ENCODE data around the gene TGFB3. TPM values are rescaled to one million over a fixed set of nuclear protein-coding genes. Genes with fewer than 3 reads are reported as not detected.
"Not testable (repeated sequence)": the region's sequence is repeated elsewhere in the genome, so short reads cannot be mapped to it uniquely, and the experiment has no call there.

TGFB3 gene
- total RNA-seq, 6 experiments from 2014 or later = 4.3 to 60.1 (median 6.5) TPM

GRCh38 chr14:76019676-76020075, 37.9 kb upstream of the TGFB3 start:
- no peak overlapping the region for H3K27ac ChIP-seq
- H3K4me3 ChIP-seq = no peak overlapping the region
- H3K27me3 ChIP-seq = no peaks in the 10 kb centered on the region
- TF ChIP-seq CTCF (IDR thresholded peaks at IDR 0.05) (no peak), POLR2A (IDR thresholded peaks at IDR 0.05) (no peak)
- ATAC-seq (peak in 1 of 4 donors; percentile 45), DNase-seq (no peak)
- no peaks in the 10 kb centered on the region for H3K9me3 ChIP-seq
- intact Hi-C loops (cut with DNase I) = no loop called here
- 66% methylated on average over 2 of the region's 2 CpGs for WGBS (ENCODE audit: insufficient coverage, low coverage, low lambda C conversion rate, missing lambda C conversion rate)
- peaks cover 0 to 16% (median 0%) of the 10 kb centered on the region in 4 donors for H3K36me3 ChIP-seq
- no peaks in the 10 kb centered on the region for H3K4me1 ChIP-seq

GRCh38 chr14:76015668-76016067, 33.9 kb upstream of the TGFB3 start:
- 70% methylated on average over 1 of the region's 1 CpG for WGBS (ENCODE audit: insufficient coverage, low coverage, low lambda C conversion rate, missing lambda C conversion rate)
- H3K27ac ChIP-seq = no peak overlapping the region
- intact Hi-C loops (cut with DNase I) = no loop called here
- TF ChIP-seq POLR2A (IDR thresholded peaks at IDR 0.05) = no peak
- TF ChIP-seq CTCF (IDR thresholded peaks at IDR 0.05) = no peak
- peaks cover 0 to 14% (median 7%) of the 10 kb centered on the region in 4 donors for H3K4me1 ChIP-seq
- H3K27me3 ChIP-seq = no peaks in the 10 kb centered on the region
- peaks cover 0 to 2% (median 0%) of the 10 kb centered on the region in 4 donors for H3K36me3 ChIP-seq
- DNase-seq = no peak
- no peak overlapping the region for H3K4me3 ChIP-seq
- H3K9me3 ChIP-seq = no peaks in the 10 kb centered on the region
- ATAC-seq = no peak

GRCh38 chr14:76015191-76015590, 33.4 kb upstream of the TGFB3 start:
- ATAC-seq (no peak), DNase-seq (no peak)
- no peak overlapping the region for H3K4me3 ChIP-seq
- no peak for TF ChIP-seq POLR2A (IDR thresholded peaks at IDR 0.05)
- TF ChIP-seq CTCF (IDR thresholded peaks at IDR 0.05) = no peak
- H3K27ac ChIP-seq = no peak overlapping the region
- H3K27me3 ChIP-seq = no peaks in the 10 kb centered on the region
- H3K36me3 ChIP-seq = peaks cover 0 to 2% (median 0%) of the 10 kb centered on the region in 4 donors
- H3K4me1 ChIP-seq = peaks cover 0 to 14% (median 7%) of the 10 kb centered on the region in 4 donors
- WGBS (ENCODE audit: insufficient coverage, low coverage, low lambda C conversion rate, missing lambda C conversion rate) = 100% methylated on average over 1 of the region's 1 CpG
- intact Hi-C loops (cut with DNase I) = no loop called here
- H3K9me3 ChIP-seq = no peaks in the 10 kb centered on the region

GRCh38 chr14:76012354-76012753, 30.6 kb upstream of the TGFB3 start:
- Histone ChIP-seq H3K27ac (peak overlapping the region in 2 of 3 donors; percentile 5 to 20), H3K9me3 (no peaks in the 10 kb centered on the region), H3K4me1 (peaks cover 0 to 14% (median 7%) of the 10 kb centered on the region in 4 donors), H3K27me3 (no peaks in the 10 kb centered on the region), H3K4me3 (no peak overlapping the region), H3K36me3 (peaks cover 0 to 2% (median 0%) of the 10 kb centered on the region in 4 donors)
- DNase-seq = no peak
- ATAC-seq = peak; percentile 26 to 63 (median 42)
- TF ChIP-seq POLR2A (IDR thresholded peaks at IDR 0.05) (no peak), CTCF (IDR thresholded peaks at IDR 0.05) (no peak)
- intact Hi-C loops (cut with DNase I) = no loop called here
- WGBS (ENCODE audit: insufficient coverage, low coverage, low lambda C conversion rate, missing lambda C conversion rate) = 82% methylated on average over 9 of the region's 9 CpGs

GRCh38 chr14:76011930-76012329, 30.1 kb upstream of the TGFB3 start:
- DNase-seq (no peak), ATAC-seq (peak in 3 of 4 donors; percentile 51 to 63 (median 61))
- Histone ChIP-seq H3K27ac (no peak overlapping the region), H3K4me3 (no peak overlapping the region), H3K36me3 (peaks cover 0 to 2% (median 0%) of the 10 kb centered on the region in 4 donors), H3K9me3 (no peaks in the 10 kb centered on the region), H3K4me1 (peaks cover 0 to 14% (median 7%) of the 10 kb centered on the region in 4 donors), H3K27me3 (no peaks in the 10 kb centered on the region)
- TF ChIP-seq CTCF (IDR thresholded peaks at IDR 0.05) (no peak), POLR2A (IDR thresholded peaks at IDR 0.05) (no peak)
- intact Hi-C loops (cut with DNase I) = no loop called here

- DNase-seq; H3K27me3 ChIP-seq; intact Hi-C loops (cut with DNase I); ATAC-seq; H3K4me3 ChIP-seq; H3K36me3 ChIP-seq; H3K27ac ChIP-seq; H3K9me3 ChIP-seq: not testable (repeated sequence)
- peaks cover 0 to 14% (median 7%) of the 10 kb centered on the region in 4 donors for H3K4me1 ChIP-seq
- 90% methylated on average over 3 of the region's 3 CpGs for WGBS (ENCODE audit: insufficient coverage, low coverage, low lambda C conversion rate, missing lambda C conversion rate)
These were observed 27.8 kb upstream of the TGFB3 start for GRCh38 chr14:76009627-76010026.
